HCT116 (cell line): Measurements from ENCODE around the gene ESRRA. TPM values are rescaled to one million over a fixed set of nuclear protein-coding genes. Genes with fewer than 3 reads are reported as not detected.

Experiments used
- ATAC-seq: fragments of 200-7000 bp; cut with Tn5 transposase; 2 replicates; pipeline ENCODE4 v1.9.1; 2020; ENCODE audit warnings: mild to moderate bottlenecking, moderate library complexity
- BruUV-seq: library from RNA; stranded (reverse); fragments of 400-500 nt; replicated peaks from 2 replicates; lab custom pipeline; 2021; lab: Mats Ljungman, UMichigan
- CTCF ChIA-PET: fragments of 300-600 bp; sonication (Branson Sonifier 250); formaldehyde crosslinking; loops from one replicate; lab custom pipeline; 2021; ENCODE audit warnings: antibody characterized with exemption; lab: Charles Lee
- POLR2A ChIA-PET: fragments of 300-600, 350-600 bp; sonication (Branson Sonifier 250); formaldehyde crosslinking; loops from one replicate; lab custom pipeline; 2021; ENCODE audit warnings: antibody characterized with exemption; lab: Charles Lee
- RAD21 ChIA-PET, 2 experiments: fragments of 300-600 bp; sonication (Branson Sonifier 250); formaldehyde crosslinking; loops; one replicate each; lab custom pipeline; 2023; ENCODE audit warnings: low total read pairs in 2 of 2; ENCODE audit not compliant: uncharacterized antibody in 2 of 2, unreplicated experiment in 2 of 2, low non-redundant PET in 1 of 2; lab: Charles Lee
- DNase-seq: peaks from one replicate; pipeline ENCODE4 v3.0.0-alpha.2; 2010; ENCODE audit warnings: low read depth, low spot score
- H2AFZ ChIP-seq: fragments of 200-600 bp; shearing (Covaris generic), sonication (generic); 2 replicates; pipeline ENCODE4 v1.6.1; 2017; ENCODE audit warnings: low read depth, mixed run types, mixed read lengths, antibody characterized with exemption, low read length; ENCODE audit not compliant: poor library complexity, severe bottlenecking
- H3K27ac ChIP-seq: 2 replicates; pipeline ENCODE4 v1.5.1; 2012; ENCODE audit warnings: low read depth, low read length
- H3K27me3 ChIP-seq: fragments of 200-600 bp; sonication (generic); 2 replicates; pipeline ENCODE4 v1.6.1; 2016; ENCODE audit warnings: mixed run types, low read length, mixed read lengths; ENCODE audit not compliant: insufficient read depth
- H3K36me3 ChIP-seq, 2 experiments: fragments of 200-500 bp in 1 of 2; fragments of 200-600 bp in 1 of 2; sonication (Bioruptor generic) in 1 of 2; sonication (generic) in 1 of 2; 2 replicates each; pipeline versions ENCODE4 v1.5.1 to v1.6.1; 2014 to 2016; ENCODE audit warnings: low read length in 2 of 2, inconsistent platforms in 1 of 2, mixed read lengths in 1 of 2, mixed run types in 1 of 2; ENCODE audit not compliant: insufficient read depth in 2 of 2, control insufficient read depth in 1 of 2
- H3K4me1 ChIP-seq, 2 experiments: fragments of 200-600 bp in 1 of 2; sonication (generic) in 1 of 2; 2 replicates each; pipeline versions ENCODE4 v1.5.1 to v1.6.1; 2012 to 2017; ENCODE audit warnings: low read length in 2 of 2, inconsistent platforms in 1 of 2, mild to moderate bottlenecking in 1 of 2, mixed read lengths in 1 of 2, mixed run types in 1 of 2, moderate library complexity in 1 of 2; ENCODE audit not compliant: insufficient read depth in 2 of 2, control insufficient read depth in 1 of 2
- H3K4me2 ChIP-seq: fragments of 200-600 bp; sonication (generic); 2 replicates; pipeline ENCODE4 v1.6.1; 2017; ENCODE audit warnings: mixed run types, low read length, mixed read lengths
- H3K4me3 ChIP-seq, 2 experiments: fragments of 200-600 bp in 1 of 2; sonication (generic) in 1 of 2; replicated peaks in 1 of 2; 2 replicates each; pipeline ENCODE4 v1.5.1; 2011 to 2016; ENCODE audit warnings: low read length in 2 of 2, control low read depth in 1 of 2, low read depth in 1 of 2, mild to moderate bottlenecking in 1 of 2, mixed read lengths in 1 of 2, mixed run types in 1 of 2
- H3K79me2 ChIP-seq: fragments of 200-600 bp; sonication (generic); 2 replicates; pipeline ENCODE4 v1.6.1; 2017; ENCODE audit warnings: mild to moderate bottlenecking, mixed run types, low read length, moderate library complexity, mixed read lengths; ENCODE audit not compliant: insufficient read depth
- H3K9ac ChIP-seq: fragments of 200-600 bp; sonication (generic); 2 replicates; pipeline ENCODE4 v1.6.1; 2016; ENCODE audit warnings: low read length, mixed read lengths
- H3K9me2 ChIP-seq: fragments of 200-600 bp; sonication (generic), shearing (Covaris generic); 2 replicates; pipeline ENCODE4 v1.6.1; 2017; ENCODE audit warnings: mixed run types, mild to moderate bottlenecking, moderate library complexity; ENCODE audit not compliant: insufficient read depth
- H3K9me3 ChIP-seq, 2 experiments: fragments of 200-500 bp in 1 of 2; fragments of 200-600 bp in 1 of 2; sonication (Bioruptor generic) in 1 of 2; sonication (generic) in 1 of 2; 2 replicates each; pipeline ENCODE4 v1.6.1; 2014 to 2017; ENCODE audit warnings: low read length in 2 of 2, mixed read lengths in 2 of 2, inconsistent platforms in 1 of 2, low read depth in 1 of 2, mild to moderate bottlenecking in 1 of 2, mixed run types in 1 of 2, moderate library complexity in 1 of 2; ENCODE audit not compliant: control insufficient read depth in 1 of 2, insufficient read depth in 1 of 2
- H4K20me1 ChIP-seq: fragments of 200-600 bp; sonication (generic), shearing (Covaris generic); 2 replicates; pipeline ENCODE4 v1.6.1; 2017; ENCODE audit warnings: mixed run types, mild to moderate bottlenecking, moderate library complexity; ENCODE audit not compliant: insufficient read depth
- CBX3 ChIP-seq: IDR thresholded peaks from 2 replicates; pipeline ENCODE4 v1.6.1; 2012; ENCODE audit warnings: low read depth
- CEBPB ChIP-seq: IDR thresholded peaks from 2 replicates; pipeline ENCODE4 v1.6.1; 2012; ENCODE audit warnings: low read depth
- CTCF ChIP-seq, 3 experiments: fragments of 200-600 bp in 1 of 3; sonication (generic) in 1 of 3; IDR thresholded peaks in 2 of 3; conservative IDR thresholded peaks in 1 of 3; 2 replicates each; pipeline ENCODE4 v1.5.1; 2012 to 2017; ENCODE audit warnings: low read depth in 2 of 3, low read length in 2 of 3, antibody characterized with exemption in 1 of 3, borderline replicate concordance in 1 of 3, control low read depth in 1 of 3, mild to moderate bottlenecking in 1 of 3, mixed read lengths in 1 of 3, mixed run types in 1 of 3, moderate library complexity in 1 of 3; ENCODE audit not compliant: insufficient read depth in 1 of 3
- EGR1 ChIP-seq: IDR thresholded peaks from 2 replicates; pipeline ENCODE4 v1.6.1; 2012; ENCODE audit warnings: low read depth
- EZH2 ChIP-seq: fragments of 200-600 bp; sonication (generic); IDR thresholded peaks from 2 replicates; pipeline ENCODE4 v1.6.1; 2017; ENCODE audit warnings: antibody characterized with exemption, mixed run types
- EZH2phosphoT487 ChIP-seq: fragments of 200-600 bp; IDR thresholded peaks from 2 replicates; pipeline ENCODE4 v1.6.1; 2018; ENCODE audit warnings: antibody characterized with exemption, borderline replicate concordance
- JUND ChIP-seq: IDR thresholded peaks from 2 replicates; pipeline ENCODE4 v1.6.1; 2012
- POLR2AphosphoS5 ChIP-seq: IDR thresholded peaks from 2 replicates; pipeline ENCODE4 v1.6.1; 2011; ENCODE audit warnings: mild to moderate bottlenecking, low read depth, low read length, moderate library complexity
- RAD21 ChIP-seq: IDR thresholded peaks from 2 replicates; pipeline ENCODE4 v1.6.1; 2012; ENCODE audit warnings: low read depth, mild to moderate bottlenecking
- SIN3A ChIP-seq: IDR thresholded peaks from 2 replicates; pipeline ENCODE4 v1.6.1; 2012; ENCODE audit warnings: low read depth
- SP1 ChIP-seq: IDR thresholded peaks from 2 replicates; pipeline ENCODE4 v1.6.1; 2012; ENCODE audit warnings: low read depth
- SRF ChIP-seq: IDR thresholded peaks from 2 replicates; pipeline ENCODE4 v1.6.1; 2012; ENCODE audit warnings: low read depth
- TCF7L2 ChIP-seq: IDR thresholded peaks from 2 replicates; pipeline ENCODE4 v1.7.0; 2011; ENCODE audit warnings: borderline replicate concordance, inconsistent platforms; ENCODE audit not compliant: insufficient read depth, insufficient read length; ENCODE audit errors: extremely low read depth
- YY1 ChIP-seq: IDR thresholded peaks from 2 replicates; pipeline ENCODE4 v1.6.1; 2011; ENCODE audit warnings: low read length, low read depth, moderate library complexity, mild to moderate bottlenecking; ENCODE audit not compliant: insufficient replicate concordance; ENCODE audit errors: extremely low read depth
- ZBTB33 ChIP-seq: IDR thresholded peaks from 2 replicates; pipeline ENCODE4 v1.6.1; 2011; ENCODE audit warnings: mild to moderate bottlenecking, low read length, moderate library complexity; ENCODE audit not compliant: insufficient replicate concordance; ENCODE audit errors: extremely low read depth
- ZNF274 ChIP-seq: fragments of 200-500 bp; sonication (Bioruptor generic); IDR thresholded peaks from 2 replicates; pipeline ENCODE4 v1.6.1; 2014; ENCODE audit warnings: mild to moderate bottlenecking, low read depth, low read length, inconsistent platforms
- intact Hi-C: fragments of 100-400 bp; cut with micrococcal nuclease; formaldehyde crosslinking; loops from 2 replicates; pipeline ENCODE4 v1.10.0; 2022
- total RNA-seq: library from RNA; stranded (reverse); gene quantifications from one replicate; pipeline ENCODE4 v1.2.1, GENCODE V29; 2021; ENCODE audit not compliant: unreplicated experiment

Gene ESRRA
- total RNA-seq, 1 experiment from 2014 or later: 62.7 TPM

- Histone ChIP-seq H3K79me2 (peaks cover 29% of the 10 kb centered on the region), H3K9me3 (no peaks in the 10 kb centered on the region), H3K9ac (peak overlapping the region; percentile 26; the same call in 1 of the 2 replicates), H3K27me3 (no peaks in the 10 kb centered on the region), H3K4me3 (no peak overlapping the region), H4K20me1 (no peaks in the 10 kb centered on the region), H3K9me2 (no peaks in the 10 kb centered on the region), H3K27ac (no peak overlapping the region), H3K4me2 (peak overlapping the region; percentile 22; the same call in 1 of the 2 replicates), H2AFZ (no peak overlapping the region), H3K4me1 (peaks cover 22 to 56% of the 10 kb centered on the region in 2 experiments), H3K36me3 (peaks cover 7% of the 10 kb centered on the region in 2 experiments; a peak in 2 of 4 replicates)
- BruUV-seq: no TSS peak
- TF ChIP-seq CBX3 (no peak), JUND (no peak), POLR2AphosphoS5 (no peak), CEBPB (no peak), RAD21 (no peak), EZH2 (no peak)
- RAD21 ChIA-PET: no interaction called here
- DNase-seq: no peak
- ATAC-seq: no peak
- intact Hi-C loops: no loop called here
- CTCF ChIA-PET: no interaction called here
- POLR2A ChIA-PET: interaction anchor here (1.1 kb wide), 1 partner anchor 36 kb away, joined by 3 read pairs; no protein-coding TSS in a partner anchor
Observed at GRCh38 chr11:64320556-64320955, 15.2 kb downstream of the ESRRA start.

- Histone ChIP-seq H3K9me3 (no peaks in the 10 kb centered on the region), H3K79me2 (peaks cover 28% of the 10 kb centered on the region), H3K4me1 (peaks cover 21 to 53% of the 10 kb centered on the region in 2 experiments), H3K27ac (peak overlapping the region; percentile 46), H3K4me3 (no peak overlapping the region), H3K9me2 (no peaks in the 10 kb centered on the region), H3K9ac (peak overlapping the region; percentile 26; the same call in 1 of the 2 replicates), H3K36me3 (peaks cover 4 to 7% of the 10 kb centered on the region in 2 experiments; a peak in 2 of 4 replicates), H4K20me1 (no peaks in the 10 kb centered on the region), H3K4me2 (peak overlapping the region; percentile 22; the same call in 1 of the 2 replicates), H2AFZ (no peak overlapping the region), H3K27me3 (no peaks in the 10 kb centered on the region)
- ChIA-PET CTCF (no interaction called here), POLR2A (no interaction called here), RAD21 (no interaction called here)
- DNase-seq: no peak
- TF ChIP-seq YY1 (no peak), ZNF274 (no peak), TCF7L2 (no peak), JUND (no peak), SP1 (no peak), SIN3A (no peak), EGR1 (no peak), EZH2phosphoT487 (no peak), SRF (no peak), CBX3 (no peak), CTCF (IDR thresholded peaks at IDR 0.05 in 2 of 3, conservative IDR thresholded peaks at IDR 0.05 in 1 of 3; ENCODE audit: borderline replicate concordance in 1 of 3, insufficient read depth in 1 of 3, low read depth in 2 of 3, low read length in 2 of 3) (no peak), POLR2AphosphoS5 (no peak), ZBTB33 (no peak)
- no peak for ATAC-seq
- no TSS peak for BruUV-seq
- intact Hi-C loops: no loop called here
Observed at GRCh38 chr11:64321026-64321425, 15.7 kb downstream of the ESRRA start.
